Upper lobe of right lung (tissue), 1 donor: ENCODE measurements around the gene SRP19. TPM values are rescaled to one million over a fixed set of nuclear protein-coding genes. Genes with fewer than 3 reads are reported as not detected.
"Not testable (repeated sequence)": the region's sequence is repeated elsewhere in the genome, so short reads cannot be mapped to it uniquely, and the experiment has no call there.

ENCODE experiments used
- ATAC-seq: fragments of 200-7000 bp; cut with Tn5 transposase; one replicate; pipeline ENCODE4 v1.9.1; 2020; ENCODE audit warnings: mild to moderate bottlenecking, moderate library complexity
- DNase-seq: peaks from one replicate; pipeline ENCODE4 v3.0.0-alpha.2; 2020
- H3K27ac ChIP-seq: fragments of 200-600 bp; one replicate; pipeline ENCODE4 v1.8.0; 2022
- H3K27me3 ChIP-seq: fragments of 200-600 bp; one replicate; pipeline ENCODE4 v1.8.0; 2022; ENCODE audit warnings: mild to moderate bottlenecking
- H3K36me3 ChIP-seq: fragments of 200-600 bp; one replicate; pipeline ENCODE4 v1.8.0; 2022
- H3K4me1 ChIP-seq: fragments of 200-600 bp; one replicate; pipeline ENCODE4 v1.8.0; 2022
- H3K4me3 ChIP-seq: fragments of 200-600 bp; one replicate; pipeline ENCODE4 v1.8.0; 2022; ENCODE audit warnings: mild to moderate bottlenecking
- H3K9me3 ChIP-seq: fragments of 200-600 bp; one replicate; pipeline ENCODE4 v1.8.0; 2022
- CTCF ChIP-seq: fragments of 200-600 bp; IDR thresholded peaks from one replicate; pipeline ENCODE4 v1.8.0; 2022; ENCODE audit warnings: antibody characterized with exemption
- intact Hi-C: fragments of 100-400 bp; cut with DNase I; formaldehyde crosslinking; loops from one replicate; pipeline ENCODE4 v1.11.0; 2022
- total RNA-seq: library from RNA; stranded (reverse); fragmentation: NEBNext Ultra II Directional; extraction: Animal tissue kit (Norgen Biotek cat#: 25700); gene quantifications from one replicate; pipeline ENCODE4 v1.2.1, GENCODE V29; 2021
- donor health status: DM: no; HTN: yes; CAD: no; lungs with severe emphysema.

The SRP19 gene
- total RNA-seq, 1 donor from 2014 or later, result 22.8 TPM

- ATAC-seq (no peak), DNase-seq (no peak)
- no peak for TF ChIP-seq CTCF
- H3K27me3 ChIP-seq, result no peaks in the 10 kb centered on the region
- H3K27ac ChIP-seq, result no peak overlapping the region
- peaks cover 4% of the 10 kb centered on the region for H3K4me1 ChIP-seq
- H3K36me3 ChIP-seq, result no peaks in the 10 kb centered on the region
- intact Hi-C loops, result no loop called here
- no peak overlapping the region for H3K4me3 ChIP-seq
- no peaks in the 10 kb centered on the region for H3K9me3 ChIP-seq
These were observed 13.8 kb upstream of the SRP19 start for GRCh38 chr5:112847306-112847705.

GRCh38 chr5:112848116-112848811, 12.8 kb upstream of the SRP19 start:
- ATAC-seq (peak; percentile 95), DNase-seq (no peak)
- H3K27ac ChIP-seq, result no peak overlapping the region
- H3K27me3 ChIP-seq, result no peaks in the 10 kb centered on the region
- no peaks in the 10 kb centered on the region for H3K36me3 ChIP-seq
- H3K9me3 ChIP-seq, result no peaks in the 10 kb centered on the region
- intact Hi-C loops, result no loop called here
- peaks cover 4% of the 10 kb centered on the region for H3K4me1 ChIP-seq
- TF ChIP-seq CTCF, result peak; percentile 71
- no peak overlapping the region for H3K4me3 ChIP-seq

GRCh38 chr5:112849912-112850311, 11.2 kb upstream of the SRP19 start:
- Histone ChIP-seq H3K9me3 (no peaks in the 10 kb centered on the region), H3K4me3 (no peak overlapping the region), H3K36me3 (no peaks in the 10 kb centered on the region), H3K4me1 (peaks cover 4% of the 10 kb centered on the region), H3K27me3 (no peaks in the 10 kb centered on the region), H3K27ac (no peak overlapping the region)
- no peak for DNase-seq
- ATAC-seq, result no peak
- intact Hi-C loops, result no loop called here
- TF ChIP-seq CTCF, result no peak

GRCh38 chr5:112854651-112855050, 6.4 kb upstream of the SRP19 start:
- no peak for TF ChIP-seq CTCF

GRCh38 chr5:112857866-112858265, 3.2 kb upstream of the SRP19 start:
- Histone ChIP-seq H3K4me1 (peaks cover 11% of the 10 kb centered on the region), H3K9me3 (no peaks in the 10 kb centered on the region), H3K36me3 (peaks cover under 1% of the 10 kb centered on the region), H3K4me3 (no peak overlapping the region), H3K27me3 (no peaks in the 10 kb centered on the region), H3K27ac (no peak overlapping the region)
- DNase-seq, result no peak
- ATAC-seq, result no peak
- intact Hi-C loops, result no loop called here
- no peak for TF ChIP-seq CTCF

More at GRCh38 chr5:112854651-112855050, 6.4 kb upstream of the SRP19 start:
- H3K4me3 ChIP-seq, result no peak overlapping the region
- DNase-seq (no peak), ATAC-seq (no peak)
- H3K36me3 ChIP-seq, result no peaks in the 10 kb centered on the region
- no peaks in the 10 kb centered on the region for H3K27me3 ChIP-seq
- H3K4me1 ChIP-seq, result no peaks in the 10 kb centered on the region
- H3K27ac ChIP-seq, result no peak overlapping the region
- intact Hi-C loops, result no loop called here
- no peaks in the 10 kb centered on the region for H3K9me3 ChIP-seq

GRCh38 chr5:112860571-112860928, 537 bp upstream of the SRP19 start:
- intact Hi-C loops, result not testable (repeated sequence)
- peaks cover 24% of the 10 kb centered on the region for H3K4me1 ChIP-seq

More at GRCh38 chr5:112860571-112860928, 537 bp upstream of the SRP19 start:
- DNase-seq, H3K27me3 ChIP-seq, ATAC-seq, H3K9me3 ChIP-seq: not testable (repeated sequence)
- Histone ChIP-seq H3K36me3 (peaks cover 26% of the 10 kb centered on the region), H3K27ac (peak overlapping the region; percentile 82), H3K4me3 (peak overlapping the region; percentile 95)
